Activated naive CD4-positive, alpha-beta T cell treated with anti-CD3 and anti-CD28 coated beads, Interleukin-2, amount 50 U/mL, for 16 hours (primary cell): ENCODE results near the gene ASIC4.

Experiments
- DNase-seq: peaks from one replicate; pipeline ENCODE4 v3.0.0-alpha.2; 2020

Gene ASIC4

DNA sequence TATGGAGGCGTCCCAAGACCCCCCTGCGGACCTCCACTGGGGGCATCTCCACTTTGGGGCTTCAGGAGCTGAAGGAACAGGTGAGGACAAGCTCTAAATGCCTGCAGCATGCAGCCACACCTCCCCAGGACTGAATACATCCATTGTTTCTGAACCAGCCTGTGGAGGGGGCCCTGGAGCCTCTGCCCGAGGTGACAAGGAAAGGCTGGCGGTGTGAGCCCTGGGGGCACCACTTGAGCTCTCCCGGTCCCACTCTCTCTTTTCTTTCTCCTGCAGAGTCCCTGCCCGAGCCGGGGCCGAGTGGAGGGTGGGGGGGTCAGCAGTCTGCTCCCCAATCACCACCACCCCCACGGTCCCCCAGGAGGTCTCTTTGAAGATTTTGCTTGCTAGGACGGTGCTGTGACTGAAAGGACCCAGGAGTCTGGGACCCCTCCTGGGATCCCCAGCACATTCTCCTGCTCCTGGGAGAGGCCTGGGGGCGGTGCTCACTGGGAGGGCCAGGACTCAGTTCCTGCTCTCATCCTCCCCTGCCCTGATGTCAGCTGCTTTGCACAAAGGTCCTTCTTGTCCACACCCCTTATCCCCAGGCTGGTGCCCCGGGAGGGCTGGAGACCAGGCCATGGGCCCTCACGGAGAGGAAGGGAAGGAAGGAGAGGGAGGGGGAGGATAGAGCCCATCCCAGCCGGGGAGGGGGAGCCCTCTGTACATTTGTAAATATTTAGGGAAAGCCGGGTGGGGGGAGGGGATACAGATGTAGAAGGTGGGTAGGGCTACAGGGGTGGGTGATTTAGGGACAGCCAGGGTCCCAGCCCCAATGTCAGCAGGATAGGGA is 23.6 kb downstream of the ASIC4 start:
- DNase-seq = no peak

DNA sequence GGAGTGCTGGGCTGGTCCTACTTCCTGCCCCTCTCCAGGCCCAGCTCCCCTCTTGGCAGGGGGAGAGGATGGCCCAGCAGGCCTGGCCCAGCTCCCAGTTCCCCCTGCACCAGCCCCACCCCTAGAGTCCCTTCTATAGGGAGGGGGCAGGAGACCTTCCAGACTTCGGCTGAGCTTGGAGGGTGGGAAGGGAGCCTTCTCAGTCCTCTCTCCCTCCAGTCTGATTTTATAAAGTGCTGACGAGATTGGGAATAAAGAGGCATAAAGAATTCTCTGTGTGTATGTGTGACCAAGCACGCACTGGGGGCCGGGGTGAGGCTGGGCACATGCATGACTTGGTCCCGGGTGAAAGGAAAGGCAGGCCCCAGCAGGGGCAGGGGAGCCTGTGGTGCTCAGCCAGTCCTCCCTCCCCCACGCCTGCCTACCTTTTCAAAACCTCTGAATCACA is 24.2 kb downstream of the ASIC4 start:
- DNase-seq = no peak

DNA sequence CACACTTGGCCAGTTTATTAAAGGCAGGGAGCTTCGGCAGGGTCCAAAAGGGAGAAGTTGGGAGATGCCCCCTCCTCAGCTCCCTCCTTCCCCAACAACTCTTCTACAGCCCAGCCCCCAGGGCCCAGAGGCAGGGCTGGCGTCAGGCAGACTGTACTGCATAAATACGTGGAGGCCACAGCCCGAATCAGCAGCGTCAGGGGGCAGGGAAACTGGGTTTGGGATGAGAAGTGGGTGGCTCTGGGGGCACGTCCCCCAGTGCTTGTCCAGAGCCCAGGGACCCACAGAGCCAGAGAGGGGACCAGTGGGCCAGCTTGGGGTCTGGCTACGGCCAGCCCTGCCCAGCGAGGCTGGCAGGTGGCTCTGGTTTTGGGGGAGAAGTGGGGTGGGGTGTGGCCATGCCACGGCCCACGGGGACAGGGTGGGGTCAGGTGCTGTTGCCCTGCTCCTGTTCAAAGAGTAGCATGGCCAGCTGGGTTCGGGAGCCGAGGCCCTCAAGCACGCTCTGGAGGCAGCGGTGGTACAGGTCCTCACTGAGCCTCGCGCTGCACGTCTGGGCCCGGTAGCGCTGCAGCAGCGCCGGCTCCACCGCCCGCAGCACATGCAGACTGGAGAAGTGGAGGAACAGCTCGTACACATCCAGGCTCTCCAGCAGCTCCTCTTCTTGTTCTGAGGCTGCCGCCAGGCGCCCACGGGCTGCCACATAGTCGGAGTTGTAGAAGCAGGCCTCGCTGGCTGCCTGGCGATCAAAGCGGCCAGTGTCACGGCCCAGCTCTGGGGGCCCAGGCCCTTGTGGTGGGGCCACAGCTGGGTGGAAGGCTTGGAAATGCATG is 24.9 kb downstream of the ASIC4 start:
- no peak for DNase-seq

DNA sequence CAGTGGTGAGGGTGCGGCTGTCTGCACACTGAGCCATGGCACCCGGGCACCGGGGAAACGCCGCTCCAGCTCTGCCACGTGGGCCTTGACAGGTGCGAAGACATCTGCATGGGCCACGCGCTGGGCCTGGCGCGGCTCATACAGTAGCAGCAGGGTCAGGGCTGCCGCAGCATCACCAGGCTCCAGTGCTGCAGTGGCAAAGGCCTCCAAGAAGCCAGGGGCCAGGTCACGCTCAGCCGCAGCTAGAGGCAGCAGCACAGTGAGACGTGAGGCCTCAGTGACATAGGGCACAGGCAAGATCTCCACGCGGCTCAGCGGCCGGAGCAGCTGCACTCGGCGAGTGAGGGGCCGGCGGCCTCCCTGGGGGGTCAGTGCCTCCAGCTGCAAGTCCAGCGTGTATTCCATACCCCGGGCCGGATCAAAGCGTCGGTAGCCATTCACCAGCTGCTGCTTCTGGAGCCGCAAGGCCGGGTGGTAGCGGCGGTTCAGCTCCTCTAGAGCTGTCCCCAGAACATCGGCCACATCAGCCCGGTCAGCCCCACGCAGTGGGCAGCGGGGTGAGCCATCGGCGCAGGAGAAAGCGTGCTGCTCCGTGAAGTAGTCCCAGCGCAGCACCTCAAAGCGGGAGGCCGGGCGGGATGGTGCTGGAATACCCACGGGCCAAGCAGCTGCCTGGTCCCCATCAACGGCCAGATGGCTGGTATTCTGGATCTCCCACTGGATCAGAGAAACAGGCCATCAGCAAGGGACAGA is 25.8 kb downstream of the ASIC4 start:
- no peak for DNase-seq

DNA sequence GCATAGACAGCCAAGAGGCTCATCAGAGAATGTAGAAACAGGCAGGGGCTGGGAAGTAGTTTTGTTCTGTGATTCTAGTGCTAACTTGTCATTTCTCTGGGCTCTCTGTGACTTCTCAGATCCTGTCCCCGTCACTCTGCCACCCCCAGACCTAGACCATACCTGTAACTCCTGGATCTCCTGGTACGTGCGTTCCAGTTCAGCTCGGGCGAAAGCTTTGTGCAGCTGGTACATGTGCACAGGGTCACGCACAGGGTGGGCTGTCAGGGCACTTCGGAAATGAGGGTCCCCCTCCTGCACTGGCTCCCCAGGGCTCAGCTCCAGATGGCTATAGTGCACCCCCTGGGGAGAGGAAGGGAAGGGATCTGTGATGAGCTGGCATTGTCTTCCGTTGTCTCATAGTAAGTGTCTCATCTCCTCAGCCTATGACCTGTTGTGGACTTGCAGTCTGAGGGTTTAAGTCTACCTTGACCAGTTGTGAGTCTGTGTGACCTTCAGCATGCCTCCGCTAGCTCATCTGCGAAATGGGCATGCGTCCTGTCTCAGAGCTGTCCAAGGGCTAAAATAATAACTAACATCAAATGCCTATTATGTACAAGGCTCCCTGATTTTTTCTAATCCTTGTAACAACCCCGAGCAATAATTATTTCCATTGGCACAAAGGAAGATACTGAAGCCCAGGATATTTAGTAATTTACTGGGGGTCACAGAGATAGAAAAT is 26.7 kb downstream of the ASIC4 start:
- DNase-seq = no peak

DNA sequence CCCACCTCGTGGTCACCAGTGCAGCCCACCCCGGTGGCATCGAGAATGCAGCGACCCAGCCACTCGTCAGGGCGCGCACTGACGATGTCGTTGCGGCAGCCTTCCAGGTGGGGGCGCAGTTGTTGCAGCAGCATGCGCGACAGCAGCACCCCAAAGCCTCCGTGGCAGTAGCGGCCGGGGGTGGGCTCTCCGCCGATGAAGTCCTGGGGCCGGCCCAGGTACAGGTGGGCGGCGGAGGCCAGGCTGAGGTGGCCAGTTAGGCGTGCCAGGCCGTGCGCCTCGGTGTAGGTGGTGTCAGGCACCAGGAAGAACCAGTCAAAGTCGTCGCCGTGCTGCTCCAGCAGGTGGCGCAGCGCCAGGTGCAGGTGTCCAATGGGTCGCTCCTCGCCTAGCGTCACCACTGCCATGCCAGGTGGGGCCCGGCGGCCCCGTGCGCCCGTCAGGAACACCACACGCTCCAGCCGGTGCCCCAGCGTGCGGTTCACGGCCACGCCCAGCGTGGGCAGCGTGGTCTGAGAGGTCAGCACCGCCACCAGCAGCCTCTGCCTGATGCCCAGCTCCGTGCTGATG is 27.4 kb downstream of the ASIC4 start:
- DNase-seq = peak; percentile 89

DNA sequence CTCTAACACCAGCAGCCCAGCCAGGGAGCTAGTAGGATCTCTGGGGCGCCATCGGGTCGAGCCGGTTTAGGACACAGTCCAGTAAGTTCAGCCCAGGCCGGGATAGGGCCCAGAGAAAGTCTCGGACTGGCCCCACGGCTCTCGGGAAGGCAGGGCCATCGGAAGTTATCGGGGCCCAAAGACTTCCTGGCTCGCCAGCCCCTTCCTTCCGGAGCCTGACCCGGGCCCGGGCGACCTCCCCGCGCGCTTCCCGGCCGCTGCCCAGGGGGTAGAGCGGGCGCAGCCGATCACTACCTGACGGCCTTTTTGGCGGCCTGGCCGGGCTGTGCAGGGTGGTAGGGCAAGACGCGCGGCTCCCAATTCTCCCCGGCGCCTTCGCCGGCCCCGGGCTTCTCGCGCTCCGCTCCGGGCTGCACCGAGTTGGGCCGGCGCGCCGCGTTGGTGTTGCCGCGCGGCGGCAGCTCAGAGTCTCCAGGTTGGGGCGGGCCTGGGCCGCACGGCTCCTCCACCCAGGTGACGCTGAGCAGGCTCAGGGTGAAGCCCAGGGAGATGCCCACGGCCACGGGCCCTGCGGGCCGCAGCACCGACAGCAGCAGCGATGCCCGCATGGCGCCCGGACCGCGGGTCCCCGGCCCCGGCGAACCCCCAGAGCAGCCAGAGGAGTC is 28.8 kb downstream of the ASIC4 start:
- DNase-seq = no peak

DNA sequence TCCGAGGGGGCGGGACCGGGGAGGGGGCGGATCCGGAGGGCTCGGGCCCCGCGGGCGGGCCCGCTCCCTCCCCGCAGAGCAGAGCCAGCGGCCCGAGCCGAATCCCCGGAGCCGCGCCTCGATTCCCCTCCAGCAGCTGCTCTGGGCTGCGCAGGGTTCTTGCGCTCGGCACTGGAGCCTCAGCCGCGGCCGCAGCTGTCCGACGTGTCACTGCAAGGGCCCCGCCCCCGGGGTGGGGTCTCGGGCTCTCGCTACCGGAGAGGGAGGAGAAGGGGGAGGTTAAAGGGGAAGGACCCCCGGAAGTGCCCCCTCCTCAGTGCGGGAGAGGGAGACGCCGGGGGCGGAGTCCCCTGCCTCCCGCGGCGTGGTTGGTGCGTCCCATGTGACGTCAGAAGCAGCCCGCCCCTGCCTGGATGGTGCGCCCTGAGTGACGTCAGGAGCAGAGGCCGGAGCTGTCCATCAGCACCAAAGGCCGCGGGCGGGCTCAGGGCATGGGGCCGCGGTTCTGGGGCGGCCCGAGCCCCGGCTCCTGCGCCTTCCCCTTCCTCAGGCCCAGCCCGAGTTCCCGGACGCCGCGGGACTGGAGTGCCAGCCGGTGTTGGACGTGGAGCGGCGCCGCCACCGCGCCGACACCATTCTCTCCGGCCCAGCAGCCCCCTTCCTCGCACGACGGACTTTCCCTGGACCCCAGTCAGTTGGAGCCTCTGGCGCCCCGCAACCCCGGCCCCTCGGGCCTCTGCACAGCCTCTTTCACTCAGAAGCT is 29.5 kb downstream of the ASIC4 start, which contains the start of the genes CHPF and TMEM198:
Gene CHPF (minus strand): TSS at position 214 of the 763 bp plus-strand sequence. CDS start 271 bp downstream, outside the sequence.
Gene TMEM198 (plus strand): TSS at position 433 of the 763 bp plus-strand sequence. CDS start 700 bp downstream, outside the sequence.
- DNase-seq = peak; percentile 95

DNA sequence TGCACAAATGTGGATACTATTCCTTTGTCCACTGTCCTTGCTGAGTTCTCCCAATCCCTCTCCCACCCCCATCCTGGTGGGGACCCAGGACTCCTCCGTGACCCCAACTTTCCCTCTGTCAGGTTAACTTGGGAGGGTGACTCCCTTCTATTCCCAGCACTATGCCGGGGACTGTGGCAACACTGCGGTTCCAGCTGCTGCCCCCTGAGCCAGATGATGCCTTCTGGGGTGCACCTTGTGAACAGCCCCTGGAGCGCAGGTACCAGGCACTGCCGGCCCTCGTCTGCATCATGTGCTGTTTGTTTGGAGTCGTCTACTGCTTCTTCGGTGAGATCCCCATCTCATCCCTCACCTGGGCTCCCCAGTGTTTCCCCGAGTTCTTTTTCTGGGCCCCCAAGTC is 30.3 kb downstream of the ASIC4 start:
- no peak for DNase-seq

DNA sequence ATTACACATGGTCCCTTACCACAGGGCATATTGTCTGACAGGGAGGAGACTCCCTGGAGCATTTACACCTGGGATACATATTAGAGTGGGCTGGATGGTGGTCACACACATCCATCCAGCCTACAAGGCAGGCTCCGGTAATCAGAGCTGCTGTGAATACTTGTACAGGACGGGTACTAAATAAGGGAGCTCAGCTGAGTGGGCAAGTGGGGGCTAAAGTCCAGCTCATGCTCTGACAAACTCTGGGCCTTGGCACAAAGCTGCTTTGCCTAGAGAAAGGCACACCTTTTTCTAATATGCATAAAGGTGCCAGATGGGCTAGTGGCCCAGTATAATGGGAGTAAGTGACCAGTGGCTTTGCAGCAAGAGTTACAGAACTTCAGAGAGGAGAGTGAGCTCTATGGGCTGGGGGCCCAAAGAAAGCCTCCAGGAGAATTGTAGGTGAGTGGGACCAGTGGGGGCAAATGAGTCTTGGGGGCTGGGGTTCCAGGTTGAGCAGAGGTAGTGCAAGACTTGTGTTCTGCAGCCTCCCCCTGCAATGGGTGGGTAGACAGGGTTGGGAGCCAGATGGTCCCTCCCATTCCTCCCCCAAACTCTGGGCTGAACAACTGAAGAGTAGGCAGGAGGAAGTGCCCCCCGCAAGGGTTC is 31.1 kb downstream of the ASIC4 start:
- DNase-seq = no peak

DNA sequence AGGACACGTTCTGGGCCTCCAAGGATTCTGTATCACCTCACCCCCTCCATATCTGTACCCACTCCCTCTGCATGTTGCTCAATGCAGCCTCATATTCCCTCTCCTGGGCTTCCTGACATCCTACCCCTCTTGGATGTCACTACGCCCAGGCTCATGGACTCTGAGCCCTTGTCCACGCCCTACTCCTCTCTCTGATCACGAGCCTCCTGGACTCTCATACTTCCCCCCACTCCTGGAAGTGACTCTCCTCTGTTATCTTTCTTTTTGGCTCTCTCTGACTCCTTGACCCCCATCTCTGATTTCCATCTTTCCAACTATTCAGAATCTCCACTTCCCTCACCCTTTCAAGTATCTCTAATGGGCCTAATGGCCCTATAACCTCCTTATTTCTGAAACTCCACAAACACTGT is 31.7 kb downstream of the ASIC4 start:
- DNase-seq = no peak

DNA sequence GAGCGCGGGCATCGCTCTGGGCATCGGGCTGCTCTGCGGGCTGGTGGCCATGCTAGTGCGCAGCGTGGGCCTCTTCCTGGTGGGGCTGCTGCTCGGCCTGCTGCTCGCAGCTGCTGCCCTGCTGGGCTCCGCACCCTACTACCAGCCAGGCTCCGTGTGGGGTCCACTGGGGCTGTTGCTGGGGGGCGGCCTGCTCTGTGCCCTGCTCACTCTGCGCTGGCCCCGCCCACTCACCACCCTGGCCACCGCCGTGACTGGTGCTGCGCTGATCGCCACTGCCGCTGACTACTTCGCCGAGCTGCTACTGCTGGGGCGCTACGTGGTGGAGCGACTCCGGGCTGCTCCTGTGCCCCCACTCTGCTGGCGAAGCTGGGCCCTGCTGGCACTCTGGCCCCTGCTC is 33.3 kb downstream of the ASIC4 start:
- no peak for DNase-seq

DNA sequence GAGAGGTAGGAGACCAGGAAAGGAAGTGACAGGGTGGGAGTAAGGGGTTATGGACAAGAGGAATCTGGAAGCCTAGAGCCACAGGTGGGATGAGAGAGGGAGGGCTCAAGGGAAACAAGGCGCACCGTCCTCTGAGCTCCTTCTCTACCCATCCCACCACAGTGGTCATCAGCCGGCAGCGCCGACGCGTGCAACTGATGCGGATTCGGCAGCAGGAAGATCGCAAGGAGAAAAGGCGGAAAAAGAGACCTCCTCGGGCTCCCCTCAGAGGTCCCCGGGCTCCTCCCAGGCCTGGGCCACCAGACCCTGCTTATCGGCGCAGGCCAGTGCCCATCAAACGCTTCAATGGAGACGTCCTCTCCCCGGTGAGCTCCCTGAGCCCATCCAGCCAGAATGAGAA is 34.7 kb downstream of the ASIC4 start:
- DNase-seq = no peak

DNA sequence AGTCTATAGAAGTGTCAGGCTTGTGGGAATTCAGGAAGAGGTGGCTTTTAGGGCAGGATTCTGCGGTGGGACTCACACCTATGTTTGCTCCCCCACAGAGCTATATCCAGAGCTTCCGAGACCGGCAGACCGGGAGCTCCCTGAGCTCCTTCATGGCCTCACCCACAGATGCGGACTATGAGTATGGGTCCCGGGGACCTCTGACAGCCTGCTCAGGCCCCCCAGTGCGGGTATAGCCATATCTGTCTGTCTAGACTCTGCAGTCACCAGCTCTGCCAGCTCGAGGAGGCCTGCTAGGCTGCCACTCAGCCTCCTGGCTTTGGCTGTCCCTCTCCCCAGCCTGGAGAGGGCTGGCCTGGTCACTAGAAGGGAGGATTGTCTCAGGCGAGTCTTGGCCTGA is 35.3 kb downstream of the ASIC4 start:
- no peak for DNase-seq

DNA sequence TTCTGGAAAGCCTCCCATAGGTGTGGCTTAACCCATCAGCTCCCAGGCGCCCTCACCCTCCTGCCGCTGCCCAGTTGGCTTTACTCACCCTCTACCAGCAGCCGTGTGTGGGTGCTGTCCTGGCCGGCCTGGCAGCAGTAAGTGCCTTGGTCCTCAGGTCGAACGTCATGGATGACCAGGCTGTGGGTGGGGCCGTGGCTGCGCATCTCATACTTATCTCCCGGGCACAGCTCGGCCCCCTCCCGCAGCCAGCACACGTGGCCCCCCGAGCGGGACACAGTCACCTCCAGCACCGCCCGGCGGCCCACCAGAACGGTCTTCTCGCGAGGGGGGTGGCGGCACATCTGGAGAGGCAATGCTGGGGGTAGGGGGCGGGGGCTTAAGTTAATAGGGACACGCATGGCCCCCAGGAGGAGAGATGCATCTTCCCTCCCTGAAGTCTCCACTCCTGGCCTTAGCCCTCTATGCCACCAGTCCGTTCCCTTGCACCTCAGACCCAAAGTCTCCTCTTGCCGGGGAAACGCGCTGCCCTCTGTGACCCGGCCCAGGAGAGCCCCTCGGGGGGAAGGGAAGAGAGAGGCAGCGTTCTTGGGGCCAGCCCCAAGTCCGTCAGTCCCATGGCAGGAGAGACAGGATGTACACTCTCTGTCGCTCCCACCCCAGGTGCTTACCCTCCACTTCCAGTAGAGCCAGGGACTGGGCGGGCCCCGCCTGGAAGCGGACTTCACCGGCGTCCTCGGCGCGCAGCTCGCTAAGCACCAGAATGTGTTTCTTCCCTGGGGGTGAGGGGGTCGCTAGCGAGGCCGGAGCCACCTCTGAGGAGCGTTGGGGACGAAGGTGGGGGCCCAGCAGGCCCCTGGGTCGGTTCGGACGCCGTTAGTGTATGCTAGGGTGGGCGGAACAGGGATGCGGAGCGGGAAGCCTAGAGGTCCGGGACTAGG is 37.4 kb downstream of the ASIC4 start:
- no peak for DNase-seq

DNA sequence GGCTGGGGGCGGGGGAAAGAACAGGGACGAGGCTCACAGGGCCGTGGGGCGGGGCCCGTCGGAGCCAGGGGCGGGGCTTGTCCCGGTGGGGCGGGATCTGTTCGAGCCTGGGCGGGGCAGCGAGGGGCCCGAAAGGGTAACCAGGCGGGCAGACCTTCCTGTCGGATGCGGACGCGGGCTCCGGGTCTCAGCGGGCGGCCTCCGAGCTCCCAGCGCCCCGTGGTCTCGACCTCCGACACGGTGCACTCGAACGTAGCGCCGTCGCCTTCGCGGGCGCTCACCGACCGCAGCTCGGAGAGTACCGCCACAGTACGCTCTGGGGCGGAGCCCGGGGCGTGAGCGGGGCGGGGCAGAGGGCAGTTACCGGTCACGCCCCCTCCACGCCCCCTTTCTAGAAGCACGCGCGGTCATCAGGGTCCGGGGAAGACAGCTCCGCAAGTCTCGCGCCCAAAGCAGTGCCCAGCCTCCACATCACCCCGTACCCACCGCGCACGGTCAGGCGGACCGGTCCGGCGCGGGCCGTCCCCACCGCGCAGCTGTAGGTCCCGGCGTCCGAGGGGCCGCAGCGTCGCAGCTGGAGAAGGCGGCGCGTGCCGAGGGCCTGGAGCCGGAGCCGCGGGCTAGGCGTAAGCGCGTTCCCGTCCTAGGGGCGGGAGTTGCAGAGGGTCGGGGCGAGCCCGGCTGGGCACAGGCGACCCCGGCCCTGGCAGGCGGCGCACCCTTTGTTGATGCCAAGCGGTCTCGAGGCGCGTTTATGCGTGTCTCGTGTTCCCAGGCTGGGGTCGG is 38.3 kb downstream of the ASIC4 start:
- DNase-seq = peak; percentile 82

DNA sequence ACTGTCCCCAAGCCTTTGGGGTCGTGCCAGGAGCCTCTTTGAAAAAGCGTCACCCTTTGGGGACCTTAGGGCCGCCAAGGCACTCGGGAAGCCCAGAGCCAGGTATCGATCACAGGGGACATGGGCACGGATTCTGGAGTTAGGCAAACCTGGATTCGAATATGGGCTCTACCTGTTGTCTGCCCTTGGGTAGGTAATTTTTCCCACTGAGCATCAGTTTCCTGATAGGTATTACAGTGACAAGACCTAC is 38.8 kb downstream of the ASIC4 start:
- no peak for DNase-seq

DNA sequence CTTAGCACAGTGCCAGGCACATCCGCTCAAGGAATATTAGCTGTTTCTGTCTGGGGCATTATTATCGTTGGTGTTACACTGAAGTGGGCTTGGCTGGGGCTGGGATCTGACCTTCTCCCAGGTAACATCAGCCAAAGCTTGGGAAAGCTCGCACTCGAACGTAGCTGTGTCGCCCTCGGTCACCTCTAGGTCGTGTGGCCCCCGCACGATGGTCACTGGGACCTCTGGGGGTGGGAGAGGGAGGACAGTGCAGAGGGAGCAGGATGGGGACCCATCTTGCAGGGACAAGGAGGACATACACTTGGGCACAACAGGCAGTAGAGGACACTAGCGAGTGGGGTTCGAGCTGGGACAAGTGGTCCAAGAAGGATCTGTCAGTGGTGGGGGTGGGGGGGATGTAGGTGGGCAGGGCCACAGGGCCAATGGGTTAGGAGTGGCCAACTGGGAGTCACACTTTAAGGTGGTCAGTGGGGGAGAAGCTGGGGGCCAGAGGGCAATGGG is 39.2 kb downstream of the ASIC4 start:
- DNase-seq = no peak
